ENCODE results near the gene MAPKBP1.

MAPKBP1 gene

DNA sequence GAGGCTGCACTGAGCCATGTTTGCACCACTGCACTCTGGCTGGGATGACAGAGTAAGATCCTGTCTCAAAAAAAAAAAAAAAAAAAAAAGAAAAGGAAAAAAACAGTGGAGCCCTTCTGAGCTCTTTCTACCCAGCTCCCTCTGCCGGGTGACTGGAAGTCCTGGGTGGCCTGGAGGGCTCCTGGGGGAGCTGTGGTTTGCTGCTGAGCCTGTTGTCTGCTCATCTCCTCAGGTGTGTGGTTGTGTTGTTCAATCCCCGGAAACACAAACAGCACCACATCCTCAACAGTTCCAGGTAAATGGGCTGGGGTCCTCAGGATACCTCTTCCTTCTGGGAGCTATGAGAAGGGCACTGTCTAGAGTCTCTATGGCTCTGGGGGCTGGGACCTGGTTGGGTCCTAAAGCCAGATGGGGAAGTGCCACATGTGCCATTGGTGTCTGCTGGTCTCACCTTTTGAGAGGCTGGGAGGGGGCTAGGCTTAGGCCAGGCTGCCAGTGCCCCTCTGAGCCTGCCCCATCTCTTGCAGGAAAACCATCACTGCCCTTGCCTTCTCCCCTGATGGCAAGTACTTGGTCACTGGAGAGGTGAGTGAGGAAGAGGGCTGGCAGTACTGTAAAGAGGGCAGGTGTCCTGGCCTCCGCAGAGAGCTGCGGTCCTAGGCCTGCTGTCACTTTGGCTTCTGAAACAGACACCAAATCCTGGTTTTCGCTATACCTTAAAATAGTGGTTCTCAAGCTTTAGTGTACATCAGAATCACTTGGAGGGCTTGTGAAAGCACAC lies 36.6 kb downstream of the MAPKBP1 start:
- peaks cover 17% of the 10 kb centered on the region for H3K4me1 Mint-ChIP-seq (ENCODE audit: low read depth)
- peaks cover 3% of the 10 kb centered on the region for H3K36me3 Mint-ChIP-seq
- H3K27ac Mint-ChIP-seq, result no peak overlapping the region
- no peak overlapping the region for H3K4me3 Mint-ChIP-seq
- H3K27me3 Mint-ChIP-seq, result no peaks in the 10 kb centered on the region
- no peaks in the 10 kb centered on the region for H3K9me3 Mint-ChIP-seq (ENCODE audit: low read depth)

DNA sequence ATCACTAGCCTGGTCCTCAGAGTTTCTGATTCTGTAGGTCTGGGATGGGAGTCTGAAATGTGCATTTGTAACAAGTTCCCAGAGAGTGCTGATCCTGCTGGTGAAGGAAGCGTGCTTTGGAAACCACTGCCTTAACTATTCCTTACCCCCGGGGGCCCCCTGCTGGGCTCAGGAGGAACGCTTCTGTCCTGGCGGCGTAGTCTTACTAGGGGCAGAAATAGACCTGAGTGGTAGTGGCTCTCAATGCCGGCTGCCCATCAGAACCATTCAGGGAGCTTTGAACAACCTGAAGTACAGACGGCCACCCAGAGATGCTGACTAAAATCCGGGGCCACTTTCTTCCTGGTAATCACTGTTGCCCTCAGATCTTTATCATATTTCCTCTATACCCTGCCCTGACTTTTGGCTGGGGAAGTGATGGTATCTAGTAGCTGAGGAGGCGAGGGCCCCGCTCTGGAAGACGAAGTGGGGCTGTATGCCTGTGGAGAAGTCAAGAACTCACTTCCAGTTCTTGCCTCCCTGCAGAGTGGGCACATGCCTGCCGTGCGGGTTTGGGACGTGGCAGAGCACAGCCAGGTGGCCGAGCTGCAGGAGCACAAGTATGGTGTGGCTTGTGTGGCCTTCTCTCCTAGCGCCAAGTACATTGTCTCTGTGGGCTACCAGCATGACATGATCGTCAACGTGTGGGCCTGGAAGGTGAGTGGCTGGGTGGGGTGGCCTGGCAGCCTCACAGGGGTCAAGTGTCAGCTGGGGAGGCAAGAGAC lies 37.3 kb downstream of the MAPKBP1 start:
- H3K4me1 Mint-ChIP-seq (ENCODE audit: low read depth), result peaks cover 17% of the 10 kb centered on the region
- H3K36me3 Mint-ChIP-seq, result peaks cover 3% of the 10 kb centered on the region
- no peaks in the 10 kb centered on the region for H3K9me3 Mint-ChIP-seq (ENCODE audit: low read depth)
- no peak overlapping the region for H3K27ac Mint-ChIP-seq
- H3K27me3 Mint-ChIP-seq, result no peaks in the 10 kb centered on the region
- no peak overlapping the region for H3K4me3 Mint-ChIP-seq

DNA sequence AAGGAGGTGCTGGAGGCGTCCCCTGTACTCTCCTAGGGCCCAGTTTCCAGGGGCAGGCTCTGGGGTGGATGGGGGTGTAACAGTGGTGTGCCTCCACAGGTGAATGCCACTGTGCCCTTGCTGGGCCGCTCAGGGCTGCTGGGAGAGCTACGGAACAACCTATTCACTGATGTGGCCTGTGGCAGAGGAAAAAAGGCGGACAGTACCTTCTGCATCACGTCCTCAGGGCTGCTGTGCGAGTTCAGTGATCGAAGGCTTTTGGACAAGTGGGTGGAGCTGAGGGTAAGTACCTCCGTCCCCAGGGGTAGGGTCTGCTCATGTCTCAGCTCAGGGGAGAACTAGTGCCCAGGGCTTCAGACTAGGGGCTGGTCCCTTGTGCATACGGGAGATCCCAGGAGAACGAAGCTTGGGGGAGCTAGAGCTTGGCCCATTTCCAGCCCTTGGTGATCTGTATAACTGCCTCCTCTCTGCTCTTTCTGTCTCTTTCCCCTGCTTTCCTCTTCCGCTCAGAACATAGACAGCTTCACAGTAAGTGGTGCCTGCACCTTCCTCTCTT lies 38.6 kb downstream of the MAPKBP1 start:
- H3K27me3 Mint-ChIP-seq, result no peaks in the 10 kb centered on the region
- peaks cover 17% of the 10 kb centered on the region for H3K4me1 Mint-ChIP-seq (ENCODE audit: low read depth)
- no peak overlapping the region for H3K27ac Mint-ChIP-seq
- peaks cover 3% of the 10 kb centered on the region for H3K36me3 Mint-ChIP-seq
- H3K9me3 Mint-ChIP-seq (ENCODE audit: low read depth), result no peaks in the 10 kb centered on the region
- H3K4me3 Mint-ChIP-seq, result no peak overlapping the region

DNA sequence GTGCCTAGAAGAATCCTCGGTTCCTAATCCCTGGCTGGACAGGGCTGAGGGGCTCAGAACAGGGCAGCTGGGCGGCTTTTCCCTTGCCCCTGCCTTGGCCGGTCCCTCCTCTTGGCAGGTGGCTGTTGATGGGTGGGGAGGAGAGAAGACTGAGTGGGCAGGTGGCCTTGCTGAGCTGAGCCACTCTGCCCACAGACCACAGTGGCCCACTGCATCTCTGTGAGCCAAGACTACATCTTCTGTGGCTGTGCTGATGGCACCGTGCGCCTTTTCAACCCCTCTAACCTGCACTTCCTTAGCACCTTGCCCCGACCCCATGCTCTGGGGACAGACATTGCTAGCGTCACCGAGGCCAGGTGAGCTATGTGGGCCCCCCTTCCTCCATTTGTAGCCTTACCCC lies 39.1 kb downstream of the MAPKBP1 start:
- Mint-ChIP-seq H3K4me1 (ENCODE audit: low read depth) (peaks cover 17% of the 10 kb centered on the region), H3K27ac (no peak overlapping the region), H3K9me3 (ENCODE audit: low read depth) (no peaks in the 10 kb centered on the region)

DNA sequence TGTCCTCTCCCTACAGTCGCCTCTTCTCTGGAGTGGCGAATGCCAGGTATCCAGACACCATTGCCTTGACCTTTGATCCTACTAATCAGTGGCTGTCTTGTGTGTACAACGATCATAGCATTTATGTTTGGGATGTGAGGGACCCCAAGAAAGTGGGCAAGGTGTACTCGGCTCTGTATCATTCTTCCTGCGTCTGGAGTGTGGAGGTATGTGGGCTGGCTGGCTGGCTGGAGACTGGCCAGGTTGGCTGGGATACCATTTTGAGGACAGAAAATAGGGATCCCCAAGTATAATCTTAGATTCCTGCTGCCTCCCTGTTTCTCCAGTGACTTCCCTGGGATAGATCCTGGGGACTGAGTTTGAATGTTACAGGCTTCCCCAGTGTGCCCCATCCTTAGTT lies 40.2 kb downstream of the MAPKBP1 start:
- H3K4me3 Mint-ChIP-seq, result no peak overlapping the region
- H3K4me1 Mint-ChIP-seq (ENCODE audit: low read depth), result peaks cover 16% of the 10 kb centered on the region
- peaks cover 3% of the 10 kb centered on the region for H3K36me3 Mint-ChIP-seq
- no peaks in the 10 kb centered on the region for H3K27me3 Mint-ChIP-seq
- no peaks in the 10 kb centered on the region for H3K9me3 Mint-ChIP-seq (ENCODE audit: low read depth)
- no peak overlapping the region for H3K27ac Mint-ChIP-seq

More for the DNA sequence above, 39.1 kb downstream of the MAPKBP1 start:
- H3K27me3 Mint-ChIP-seq, result no peaks in the 10 kb centered on the region
- no peak overlapping the region for H3K4me3 Mint-ChIP-seq
- H3K36me3 Mint-ChIP-seq, result peaks cover 3% of the 10 kb centered on the region

DNA sequence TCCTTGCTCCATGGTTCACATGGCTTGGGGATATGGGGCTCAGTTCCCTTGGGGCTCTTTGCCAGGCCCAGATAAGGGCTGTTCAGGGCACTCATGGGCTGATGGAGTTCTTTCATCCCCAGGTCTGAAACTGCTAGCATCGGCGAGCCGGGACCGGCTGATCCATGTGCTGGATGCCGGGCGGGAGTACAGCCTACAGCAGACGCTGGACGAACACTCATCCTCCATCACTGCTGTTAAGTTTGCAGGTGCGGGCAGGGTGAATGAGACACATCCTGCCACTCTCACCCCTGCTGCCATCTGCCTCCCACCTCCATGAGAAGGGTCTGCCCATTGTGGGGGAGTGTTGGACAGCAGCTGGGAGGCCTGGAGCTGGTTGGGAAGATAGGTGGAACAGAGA lies 42.5 kb downstream of the MAPKBP1 start:
- Mint-ChIP-seq H3K27me3 (no peaks in the 10 kb centered on the region), H3K27ac (no peak overlapping the region), H3K36me3 (peaks cover 3% of the 10 kb centered on the region), H3K9me3 (ENCODE audit: low read depth) (no peaks in the 10 kb centered on the region), H3K4me1 (ENCODE audit: low read depth) (no peaks in the 10 kb centered on the region), H3K4me3 (no peak overlapping the region)

DNA sequence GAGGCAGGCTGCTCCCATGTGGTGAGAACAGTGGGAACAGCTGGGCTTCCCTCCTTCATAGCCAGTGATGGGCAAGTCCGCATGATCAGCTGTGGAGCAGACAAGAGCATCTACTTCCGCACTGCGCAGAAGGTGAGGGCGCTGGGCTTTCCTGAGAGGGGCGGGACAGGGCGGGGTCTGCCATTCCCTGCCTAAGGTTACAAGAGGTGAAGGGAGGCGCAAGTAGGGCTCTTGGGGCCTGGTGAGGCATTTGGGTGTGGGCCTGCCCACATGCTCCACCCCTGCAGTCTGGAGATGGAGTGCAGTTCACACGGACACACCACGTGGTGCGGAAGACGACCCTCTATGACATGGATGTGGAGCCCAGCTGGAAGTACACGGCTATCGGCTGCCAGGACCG lies 43.0 kb downstream of the MAPKBP1 start:
- Mint-ChIP-seq H3K27me3 (no peaks in the 10 kb centered on the region), H3K27ac (no peak overlapping the region), H3K4me3 (no peak overlapping the region), H3K9me3 (ENCODE audit: low read depth) (no peaks in the 10 kb centered on the region), H3K4me1 (ENCODE audit: low read depth) (no peaks in the 10 kb centered on the region), H3K36me3 (peaks cover 3% of the 10 kb centered on the region)

DNA sequence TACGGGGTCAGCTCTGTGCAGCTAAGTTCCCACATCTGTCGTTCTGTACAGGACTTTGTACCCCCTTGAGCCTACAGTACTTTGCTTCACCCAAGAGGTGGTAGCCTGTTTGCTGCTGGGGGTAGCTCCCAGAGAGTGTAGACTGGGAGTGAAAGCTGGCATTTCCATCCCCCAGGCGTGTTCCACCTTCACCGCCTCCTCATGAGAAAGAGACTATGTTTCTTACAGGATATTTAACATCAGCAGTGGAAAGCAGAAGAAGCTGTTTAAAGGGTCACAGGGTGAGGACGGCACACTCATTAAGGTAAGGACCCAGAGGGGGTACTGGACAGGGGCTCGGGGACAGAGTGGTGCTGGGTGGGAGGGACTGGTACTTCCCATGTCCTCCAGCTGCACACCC lies 43.5 kb downstream of the MAPKBP1 start:
- Mint-ChIP-seq H3K4me1 (ENCODE audit: low read depth) (no peaks in the 10 kb centered on the region), H3K4me3 (no peak overlapping the region), H3K27ac (no peak overlapping the region), H3K36me3 (peaks cover 3% of the 10 kb centered on the region), H3K27me3 (no peaks in the 10 kb centered on the region), H3K9me3 (ENCODE audit: low read depth) (no peaks in the 10 kb centered on the region)

DNA sequence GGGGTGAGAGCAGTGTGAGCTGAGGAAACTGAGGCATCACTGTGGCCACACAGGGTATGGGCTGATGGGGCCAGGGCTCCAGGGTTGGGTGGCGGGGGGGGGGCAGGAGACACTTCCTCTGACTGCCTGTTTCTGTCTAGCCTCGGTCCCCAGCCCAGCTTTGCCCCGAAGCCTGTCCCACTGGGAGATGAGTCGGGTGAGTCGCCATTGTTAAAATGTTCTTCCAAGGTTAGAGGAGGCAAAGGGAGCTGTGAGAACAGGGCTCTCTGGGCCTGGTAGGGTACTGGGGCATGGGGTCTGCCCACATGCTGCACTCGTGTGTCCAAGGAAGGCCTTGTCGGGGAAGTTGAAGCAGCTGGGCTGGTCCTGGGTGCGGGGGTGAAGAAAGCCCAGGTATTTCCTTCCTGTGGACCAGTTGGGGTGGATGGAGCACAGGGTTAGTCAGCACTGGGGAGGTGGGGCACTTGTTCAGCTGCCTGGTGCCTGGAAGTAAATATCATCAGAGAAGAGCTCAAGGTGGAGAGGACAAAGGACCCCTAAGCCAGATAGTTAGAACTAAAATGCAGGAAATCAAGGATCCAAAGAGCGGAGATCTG lies 45.3 kb downstream of the MAPKBP1 start:
- no peaks in the 10 kb centered on the region for H3K4me1 Mint-ChIP-seq (ENCODE audit: low read depth)
- no peaks in the 10 kb centered on the region for H3K36me3 Mint-ChIP-seq
- no peak overlapping the region for H3K4me3 Mint-ChIP-seq
- no peaks in the 10 kb centered on the region for H3K9me3 Mint-ChIP-seq (ENCODE audit: low read depth)
- H3K27me3 Mint-ChIP-seq, result no peaks in the 10 kb centered on the region
- H3K27ac Mint-ChIP-seq, result no peak overlapping the region

DNA sequence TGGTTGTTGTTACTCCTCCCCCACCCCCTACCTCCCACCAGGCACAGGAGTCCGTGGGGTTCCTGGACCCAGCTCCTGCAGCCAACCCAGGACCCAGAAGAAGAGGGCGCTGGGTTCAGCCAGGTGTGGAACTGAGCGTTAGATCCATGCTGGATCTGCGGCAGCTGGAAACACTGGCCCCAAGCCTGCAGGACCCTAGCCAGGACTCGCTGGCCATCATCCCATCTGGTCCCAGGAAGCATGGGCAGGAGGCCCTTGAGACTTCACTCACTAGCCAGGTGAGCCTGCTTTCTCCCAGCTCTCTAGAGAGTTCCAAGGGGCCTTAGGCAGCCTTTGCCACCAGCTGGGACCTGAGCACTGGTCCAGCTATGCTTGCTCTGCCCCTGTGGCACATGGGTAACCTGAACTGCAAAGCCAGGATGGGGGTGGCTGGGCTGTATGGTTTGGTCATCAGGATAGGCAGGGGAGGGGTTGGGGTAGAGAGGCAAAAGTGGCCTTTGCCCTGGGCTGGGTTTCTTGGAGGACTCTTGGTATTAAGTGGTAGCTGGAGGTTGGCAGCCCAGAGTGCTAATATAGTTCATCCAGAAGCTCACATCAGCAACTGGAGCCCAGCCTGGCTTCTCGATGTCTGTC lies 46.6 kb downstream of the MAPKBP1 start:
- Mint-ChIP-seq H3K27ac (no peak overlapping the region), H3K27me3 (no peaks in the 10 kb centered on the region), H3K4me1 (ENCODE audit: low read depth) (no peaks in the 10 kb centered on the region), H3K9me3 (ENCODE audit: low read depth) (no peaks in the 10 kb centered on the region), H3K36me3 (no peaks in the 10 kb centered on the region), H3K4me3 (no peak overlapping the region)

DNA sequence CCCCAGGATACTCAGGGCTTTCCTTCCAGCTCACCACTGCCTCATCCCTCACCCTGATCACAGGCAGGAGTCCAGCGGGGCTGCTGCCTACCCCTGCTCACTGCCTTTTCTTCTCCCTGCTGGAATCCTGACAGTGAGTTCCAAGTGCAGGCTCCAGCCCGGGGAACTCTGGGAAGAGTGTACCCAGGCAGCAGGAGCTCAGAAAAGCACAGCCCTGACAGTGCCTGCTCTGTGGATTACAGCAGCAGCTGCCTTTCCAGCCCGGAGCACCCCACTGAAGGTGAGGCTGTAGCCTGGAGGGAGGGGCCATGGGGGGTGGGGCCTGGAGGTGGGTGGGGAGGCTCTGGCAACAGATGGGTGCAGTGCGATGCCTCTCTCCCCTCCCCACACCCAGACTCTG lies 47.5 kb downstream of the MAPKBP1 start:
- Mint-ChIP-seq H3K27me3 (no peaks in the 10 kb centered on the region), H3K36me3 (no peaks in the 10 kb centered on the region), H3K4me1 (ENCODE audit: low read depth) (peaks cover 3% of the 10 kb centered on the region), H3K9me3 (ENCODE audit: low read depth) (no peaks in the 10 kb centered on the region), H3K4me3 (no peak overlapping the region), H3K27ac (no peak overlapping the region)

DNA sequence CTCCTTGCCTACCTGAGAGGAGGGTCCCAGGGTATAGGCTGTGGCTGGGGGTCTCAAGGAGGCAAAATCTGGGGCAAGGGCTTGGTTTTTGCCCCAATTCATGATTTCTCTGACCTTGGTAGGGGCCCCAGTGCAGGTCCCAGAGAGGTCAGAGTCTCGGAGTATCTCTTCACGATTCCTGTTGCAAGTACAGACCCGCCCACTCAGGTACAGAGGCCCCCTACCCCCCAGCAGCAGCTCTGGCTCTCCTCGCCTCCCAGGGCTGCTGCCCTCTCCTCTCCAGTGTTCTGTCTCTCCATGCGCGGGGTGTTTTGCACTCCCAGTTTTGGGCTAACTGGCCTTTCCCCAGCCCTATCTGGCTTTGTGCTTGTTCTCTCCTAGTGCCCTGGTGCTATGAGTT lies 48.2 kb downstream of the MAPKBP1 start:
- H3K27me3 Mint-ChIP-seq, result no peaks in the 10 kb centered on the region
- no peaks in the 10 kb centered on the region for H3K36me3 Mint-ChIP-seq
- H3K27ac Mint-ChIP-seq, result no peak overlapping the region
- H3K4me1 Mint-ChIP-seq (ENCODE audit: low read depth), result peaks cover 4% of the 10 kb centered on the region
- H3K4me3 Mint-ChIP-seq, result no peak overlapping the region
- no peaks in the 10 kb centered on the region for H3K9me3 Mint-ChIP-seq (ENCODE audit: low read depth)

DNA sequence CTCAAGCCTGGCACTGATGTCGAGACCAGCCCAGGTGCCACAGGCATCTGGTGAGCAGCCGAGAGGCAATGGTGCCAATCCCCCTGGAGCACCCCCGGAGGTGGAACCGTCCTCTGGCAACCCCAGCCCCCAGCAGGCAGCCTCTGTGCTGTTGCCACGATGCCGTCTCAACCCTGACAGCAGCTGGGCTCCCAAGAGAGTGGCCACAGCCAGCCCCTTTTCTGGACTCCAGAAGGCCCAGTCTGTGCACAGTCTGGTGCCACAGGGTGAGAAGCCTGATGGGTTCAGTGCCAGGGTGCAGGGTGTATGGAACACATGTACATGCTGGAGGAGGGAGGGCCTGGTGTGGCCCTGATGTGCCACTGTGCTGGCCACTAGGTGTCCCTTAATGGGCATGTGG lies 48.7 kb downstream of the MAPKBP1 start:
- peaks cover 7% of the 10 kb centered on the region for H3K4me1 Mint-ChIP-seq (ENCODE audit: low read depth)
- H3K9me3 Mint-ChIP-seq (ENCODE audit: low read depth), result no peaks in the 10 kb centered on the region
- H3K36me3 Mint-ChIP-seq, result no peaks in the 10 kb centered on the region
- H3K4me3 Mint-ChIP-seq, result no peak overlapping the region
- no peak overlapping the region for H3K27ac Mint-ChIP-seq
- H3K27me3 Mint-ChIP-seq, result no peaks in the 10 kb centered on the region

DNA sequence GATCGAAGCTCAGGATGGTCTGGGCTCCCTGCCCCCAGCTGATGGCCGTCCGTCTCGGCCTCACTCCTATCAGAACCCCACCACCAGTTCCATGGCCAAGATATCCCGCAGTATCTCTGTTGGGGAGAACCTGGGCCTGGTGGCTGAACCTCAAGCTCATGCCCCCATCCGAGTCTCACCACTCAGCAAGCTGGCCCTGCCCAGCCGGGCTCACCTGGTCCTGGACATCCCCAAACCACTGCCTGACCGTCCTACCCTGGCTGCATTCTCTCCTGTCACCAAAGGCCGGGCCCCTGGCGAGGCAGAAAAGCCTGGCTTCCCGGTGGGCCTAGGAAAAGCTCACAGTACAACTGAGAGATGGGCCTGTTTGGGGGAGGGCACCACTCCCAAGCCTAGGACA lies 49.2 kb downstream of the MAPKBP1 start:
- Mint-ChIP-seq H3K27ac (no peak overlapping the region), H3K36me3 (no peaks in the 10 kb centered on the region), H3K27me3 (no peaks in the 10 kb centered on the region), H3K9me3 (ENCODE audit: low read depth) (no peaks in the 10 kb centered on the region), H3K4me1 (ENCODE audit: low read depth) (peaks cover 10% of the 10 kb centered on the region), H3K4me3 (no peak overlapping the region)

Data from activated naive CD8-positive, alpha-beta T cell (primary cell).